ENCODE results near the gene LRRN2. TPM values are rescaled to one million over a fixed set of nuclear protein-coding genes. Genes with fewer than 3 reads are reported as not detected.

The LRRN2 gene
- total and polyA plus RNA-seq, 9 of the 15 experiments (the other 6 are each of a cell fraction or from before 2014, with no cell fraction given), result 0.05 TPM; not detected in 8

GRCh38 chr1:204624631-204625216 lies 60.8 kb downstream of the LRRN2 start (continued):
- TF ChIP-seq POLR2AphosphoS2 (IDR thresholded peaks at IDR 0.05; ENCODE audit: low read length), result no peak
- TF ChIP-seq, protein P1, sequence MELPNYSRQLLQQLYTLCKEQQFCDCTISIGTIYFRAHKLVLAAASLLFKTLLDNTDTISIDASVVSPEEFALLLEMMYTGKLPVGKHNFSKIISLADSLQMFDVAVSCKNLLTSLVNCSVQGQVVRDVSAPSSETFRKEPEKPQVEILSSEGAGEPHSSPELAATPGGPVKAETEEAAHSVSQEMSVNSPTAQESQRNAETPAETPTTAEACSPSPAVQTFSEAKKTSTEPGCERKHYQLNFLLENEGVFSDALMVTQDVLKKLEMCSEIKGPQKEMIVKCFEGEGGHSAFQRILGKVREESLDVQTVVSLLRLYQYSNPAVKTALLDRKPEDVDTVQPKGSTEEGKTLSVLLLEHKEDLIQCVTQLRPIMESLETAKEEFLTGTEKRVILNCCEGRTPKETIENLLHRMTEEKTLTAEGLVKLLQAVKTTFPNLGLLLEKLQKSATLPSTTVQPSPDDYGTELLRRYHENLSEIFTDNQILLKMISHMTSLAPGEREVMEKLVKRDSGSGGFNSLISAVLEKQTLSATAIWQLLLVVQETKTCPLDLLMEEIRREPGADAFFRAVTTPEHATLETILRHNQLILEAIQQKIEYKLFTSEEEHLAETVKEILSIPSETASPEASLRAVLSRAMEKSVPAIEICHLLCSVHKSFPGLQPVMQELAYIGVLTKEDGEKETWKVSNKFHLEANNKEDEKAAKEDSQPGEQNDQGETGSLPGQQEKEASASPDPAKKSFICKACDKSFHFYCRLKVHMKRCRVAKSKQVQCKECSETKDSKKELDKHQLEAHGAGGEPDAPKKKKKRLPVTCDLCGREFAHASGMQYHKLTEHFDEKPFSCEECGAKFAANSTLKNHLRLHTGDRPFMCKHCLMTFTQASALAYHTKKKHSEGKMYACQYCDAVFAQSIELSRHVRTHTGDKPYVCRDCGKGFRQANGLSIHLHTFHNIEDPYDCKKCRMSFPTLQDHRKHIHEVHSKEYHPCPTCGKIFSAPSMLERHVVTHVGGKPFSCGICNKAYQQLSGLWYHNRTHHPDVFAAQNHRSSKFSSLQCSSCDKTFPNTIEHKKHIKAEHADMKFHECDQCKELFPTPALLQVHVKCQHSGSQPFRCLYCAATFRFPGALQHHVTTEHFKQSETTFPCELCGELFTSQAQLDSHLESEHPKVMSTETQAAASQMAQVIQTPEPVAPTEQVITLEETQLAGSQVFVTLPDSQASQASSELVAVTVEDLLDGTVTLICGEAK (IDR thresholded peaks at IDR 0.05), result no peak
- TF ChIP-seq, protein P1 (CRISPR knock-in tag; IDR thresholded peaks at IDR 0.05), result no peak
- peak; percentile 90 for TF ChIP-seq ZNF263 (CRISPR knock-in tag; IDR thresholded peaks at IDR 0.05; ENCODE audit: borderline replicate concordance)
- TF ChIP-seq ZNF232 (CRISPR knock-in tag; IDR thresholded peaks at IDR 0.05), result no peak
- TF ChIP-seq MCM3 (IDR thresholded peaks at IDR 0.05), result no peak
- TF ChIP-seq ILF3 (IDR thresholded peaks at IDR 0.05; ENCODE audit: borderline replicate concordance), result no peak
- TF ChIP-seq SMARCB1 (IDR thresholded peaks at IDR 0.05; ENCODE audit: insufficient read length, low read depth), result no peak
- TF ChIP-seq RCOR1 (IDR thresholded peaks at IDR 0.05; ENCODE audit: borderline replicate concordance in 1 of 2, low read depth in 2 of 2, low read length in 2 of 2), result peak in 1 of 2 experiments; percentile 92; a peak in 2 of 4 replicates
- no peak for TF ChIP-seq MCM2 (IDR thresholded peaks at IDR 0.05; ENCODE audit: low read depth)
- peak; percentile 80 for TF ChIP-seq NCOR1 (IDR thresholded peaks at IDR 0.05)
- no peak for TF ChIP-seq ZFP1 (CRISPR knock-in tag; IDR thresholded peaks at IDR 0.05)
- TF ChIP-seq E2F4 (CRISPR knock-in tag; IDR thresholded peaks at IDR 0.05; ENCODE audit: low read depth), result no peak
- TF ChIP-seq, protein P2, sequence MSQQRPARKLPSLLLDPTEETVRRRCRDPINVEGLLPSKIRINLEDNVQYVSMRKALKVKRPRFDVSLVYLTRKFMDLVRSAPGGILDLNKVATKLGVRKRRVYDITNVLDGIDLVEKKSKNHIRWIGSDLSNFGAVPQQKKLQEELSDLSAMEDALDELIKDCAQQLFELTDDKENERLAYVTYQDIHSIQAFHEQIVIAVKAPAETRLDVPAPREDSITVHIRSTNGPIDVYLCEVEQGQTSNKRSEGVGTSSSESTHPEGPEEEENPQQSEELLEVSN (IDR thresholded peaks at IDR 0.05; ENCODE audit: borderline replicate concordance in 1 of 2, extremely low read depth in 1 of 2, insufficient read depth in 1 of 2, insufficient read length in 1 of 2, low read depth in 1 of 2, low read length in 1 of 2, poor library complexity in 1 of 2, severe bottlenecking in 1 of 2), result no peak
- TF ChIP-seq MXI1 (IDR thresholded peaks at IDR 0.05; ENCODE audit: low read depth, low read length), result no peak
- TF ChIP-seq RFX1 (IDR thresholded peaks at IDR 0.05), result no peak
- no peak for TF ChIP-seq TAF9B (IDR thresholded peaks at IDR 0.05; ENCODE audit: partially characterized antibody)
- TF ChIP-seq NR1H2 (CRISPR knock-in tag; IDR thresholded peaks at IDR 0.05), result no peak
- no peak for TF ChIP-seq KAT8 (IDR thresholded peaks at IDR 0.05; ENCODE audit: low read depth)

Measured in K562 (cell line).